Measurements from ENCODE around the gene BAHCC1. TPM values are rescaled to one million over a fixed set of nuclear protein-coding genes. Genes with fewer than 3 reads are reported as not detected.

BAHCC1 gene
- total and polyA plus RNA-seq, 9 of the 15 experiments (the other 6 are each of a cell fraction or from before 2014, with no cell fraction given) = 0.14 to 26.9 (median 5.0) TPM

DNA sequence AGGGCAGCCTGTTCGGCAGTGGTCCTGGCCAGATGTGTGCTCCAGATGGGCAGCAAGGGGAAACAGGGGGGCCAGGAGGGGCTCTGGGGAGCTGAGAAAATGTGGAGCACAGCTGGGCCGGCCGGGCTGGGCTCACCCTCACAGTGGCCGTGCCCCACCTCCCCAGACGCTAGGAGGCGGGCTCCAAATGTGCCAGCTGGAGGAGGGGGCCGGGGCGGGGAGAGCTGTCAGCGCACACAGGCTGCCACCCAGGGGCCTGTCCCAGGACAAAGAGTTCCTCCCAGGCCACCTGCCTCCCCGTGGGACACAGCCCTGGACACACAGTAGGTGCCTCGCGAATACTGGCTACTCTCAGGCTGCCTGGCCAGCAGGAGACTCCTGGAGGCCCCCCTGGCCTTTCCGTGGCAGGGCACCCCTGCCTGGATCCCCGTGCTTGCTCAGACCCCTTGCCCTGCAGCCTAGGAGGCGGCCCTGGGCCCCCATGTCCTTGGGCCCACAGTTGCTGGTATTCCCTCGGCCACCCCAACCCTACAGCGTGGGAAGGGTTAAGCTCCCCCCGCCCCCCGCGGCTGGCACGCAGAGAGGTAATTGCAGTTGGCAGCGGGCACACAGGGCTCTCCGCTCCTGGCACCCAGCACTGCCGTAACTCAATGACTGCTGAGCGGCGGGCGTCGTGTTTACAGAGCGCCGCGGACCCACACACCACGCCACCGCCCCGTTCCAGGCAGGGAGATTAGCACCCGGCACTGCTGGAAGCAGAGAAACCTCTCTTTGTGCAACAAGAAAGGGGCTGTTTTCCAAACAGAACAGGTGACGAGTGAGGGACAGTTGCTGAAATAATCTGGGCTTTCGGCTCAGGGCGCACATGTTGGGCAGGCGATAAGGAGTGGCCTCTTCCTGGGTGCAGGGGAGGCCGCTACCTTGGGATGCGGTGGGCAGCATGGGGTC, 32.2 kb downstream of the BAHCC1 start (continued):
- TF ChIP-seq, protein P1, sequence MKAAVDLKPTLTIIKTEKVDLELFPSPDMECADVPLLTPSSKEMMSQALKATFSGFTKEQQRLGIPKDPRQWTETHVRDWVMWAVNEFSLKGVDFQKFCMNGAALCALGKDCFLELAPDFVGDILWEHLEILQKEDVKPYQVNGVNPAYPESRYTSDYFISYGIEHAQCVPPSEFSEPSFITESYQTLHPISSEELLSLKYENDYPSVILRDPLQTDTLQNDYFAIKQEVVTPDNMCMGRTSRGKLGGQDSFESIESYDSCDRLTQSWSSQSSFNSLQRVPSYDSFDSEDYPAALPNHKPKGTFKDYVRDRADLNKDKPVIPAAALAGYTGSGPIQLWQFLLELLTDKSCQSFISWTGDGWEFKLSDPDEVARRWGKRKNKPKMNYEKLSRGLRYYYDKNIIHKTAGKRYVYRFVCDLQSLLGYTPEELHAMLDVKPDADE (conservative IDR thresholded peaks at IDR 0.05; ENCODE audit: control insufficient read depth, low read depth, low read length) = no peak
- TF ChIP-seq NFYB (IDR thresholded peaks at IDR 0.05; ENCODE audit: extremely low read depth, insufficient read length) (no peak), SNRNP70 (optimal IDR thresholded peaks at IDR 0.05; ENCODE audit: low read depth, low read length) (no peak)
- TF ChIP-seq, protein P2, sequence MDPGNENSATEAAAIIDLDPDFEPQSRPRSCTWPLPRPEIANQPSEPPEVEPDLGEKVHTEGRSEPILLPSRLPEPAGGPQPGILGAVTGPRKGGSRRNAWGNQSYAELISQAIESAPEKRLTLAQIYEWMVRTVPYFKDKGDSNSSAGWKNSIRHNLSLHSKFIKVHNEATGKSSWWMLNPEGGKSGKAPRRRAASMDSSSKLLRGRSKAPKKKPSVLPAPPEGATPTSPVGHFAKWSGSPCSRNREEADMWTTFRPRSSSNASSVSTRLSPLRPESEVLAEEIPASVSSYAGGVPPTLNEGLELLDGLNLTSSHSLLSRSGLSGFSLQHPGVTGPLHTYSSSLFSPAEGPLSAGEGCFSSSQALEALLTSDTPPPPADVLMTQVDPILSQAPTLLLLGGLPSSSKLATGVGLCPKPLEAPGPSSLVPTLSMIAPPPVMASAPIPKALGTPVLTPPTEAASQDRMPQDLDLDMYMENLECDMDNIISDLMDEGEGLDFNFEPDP (CRISPR knock-in tag; IDR thresholded peaks at IDR 0.05) = no peak

DNA sequence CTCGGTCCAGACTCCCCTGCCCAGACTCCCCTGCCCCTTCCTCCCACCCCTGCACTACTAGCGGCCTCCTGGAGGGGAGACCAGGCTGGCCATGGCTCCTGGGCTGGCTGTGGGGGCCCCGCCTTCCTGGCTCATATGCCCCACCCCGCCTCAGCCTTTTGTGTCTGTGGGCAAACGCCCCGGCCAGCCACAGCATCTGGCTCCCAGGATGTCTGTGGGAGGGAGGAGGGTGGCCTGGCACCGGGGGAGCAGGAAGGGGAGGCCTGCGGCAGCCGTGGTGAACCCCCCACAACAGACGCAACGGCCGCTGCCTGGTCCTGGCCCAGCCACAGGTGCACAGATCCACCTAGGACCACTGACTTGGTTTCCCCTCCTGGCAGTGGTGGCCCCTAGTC, 32.9 kb downstream of the BAHCC1 start:
- intact Hi-C loops (cut with micrococcal nuclease) = no loop called here
- no peak for ATAC-seq
- no peak overlapping the region for H2AFZ ChIP-seq (ENCODE audit: low read depth, low read length)

More for the DNA sequence above, 32.9 kb downstream of the BAHCC1 start:
- Histone ChIP-seq H3K27me3 (ENCODE audit: control insufficient read depth in 2 of 2, insufficient read depth in 2 of 2, low read length in 2 of 2) (no peaks in the 10 kb centered on the region), H3K79me2 (ENCODE audit: control insufficient read depth, insufficient read depth, low read length) (no peaks in the 10 kb centered on the region; the same call in 2 of the 3 replicates), H3K4me2 (ENCODE audit: insufficient read depth, low read length) (no peak overlapping the region), H3K27ac (ENCODE audit: extremely low read depth, low read depth, low read length) (no peak overlapping the region), H3K9ac (ENCODE audit: insufficient read depth in 1 of 2, low read depth in 2 of 2, low read length in 2 of 2) (no peak overlapping the region), H4K20me1 (replicated peaks; ENCODE audit: control insufficient read depth, insufficient read depth, low read length) (peaks cover 6% of the 10 kb centered on the region; the same call in 1 of the 2 replicates), H3K4me1 (replicated peaks in 1 of 2; ENCODE audit: control insufficient read depth in 2 of 2, insufficient read depth in 2 of 2, low read length in 2 of 2) (peaks cover 0 to 67% of the 10 kb centered on the region in 2 experiments; a peak in 3 of 5 replicates), H3K9me3 (replicated peaks; ENCODE audit: control insufficient read depth, insufficient read depth, low read depth, low read length) (peaks cover 11% of the 10 kb centered on the region), H3K4me3 (no peak overlapping the region), H3K9me1 (ENCODE audit: control insufficient read depth, insufficient read depth, low read length) (no peaks in the 10 kb centered on the region), H3K36me3 (ENCODE audit: control insufficient read depth, insufficient read depth, low read length) (no peaks in the 10 kb centered on the region)
- DNase-seq (ENCODE audit: extremely low read depth in 1 of 4, low spot score in 3 of 4) (no peak), FAIRE-seq (no peak)
- TF ChIP-seq, protein P3, sequence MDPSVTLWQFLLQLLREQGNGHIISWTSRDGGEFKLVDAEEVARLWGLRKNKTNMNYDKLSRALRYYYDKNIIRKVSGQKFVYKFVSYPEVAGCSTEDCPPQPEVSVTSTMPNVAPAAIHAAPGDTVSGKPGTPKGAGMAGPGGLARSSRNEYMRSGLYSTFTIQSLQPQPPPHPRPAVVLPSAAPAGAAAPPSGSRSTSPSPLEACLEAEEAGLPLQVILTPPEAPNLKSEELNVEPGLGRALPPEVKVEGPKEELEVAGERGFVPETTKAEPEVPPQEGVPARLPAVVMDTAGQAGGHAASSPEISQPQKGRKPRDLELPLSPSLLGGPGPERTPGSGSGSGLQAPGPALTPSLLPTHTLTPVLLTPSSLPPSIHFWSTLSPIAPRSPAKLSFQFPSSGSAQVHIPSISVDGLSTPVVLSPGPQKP (CRISPR knock-in tag; IDR thresholded peaks at IDR 0.05) = no peak
- TF ChIP-seq JUN (IDR thresholded peaks at IDR 0.05; ENCODE audit: borderline replicate concordance, low read depth, low read length) = no peak
- no peak for TF ChIP-seq JUN (CRISPR knock-in tag; IDR thresholded peaks at IDR 0.05; ENCODE audit: borderline replicate concordance)
- TF ChIP-seq BRCA1 (IDR thresholded peaks at IDR 0.05) = no peak
- no peak for TF ChIP-seq BRCA1 (CRISPR knock-in tag; IDR thresholded peaks at IDR 0.05)
- ChIA-PET CTCF (ENCODE audit: low intra/inter-chr PET ratio) (no interaction called here), POLR2A (no interaction called here)
- 68% methylated on average over 7 of the region's 12 CpGs for WGBS (ENCODE audit: insufficient coverage, low coverage, missing lambda C conversion rate)
- in situ Hi-C loops (cut with MboI) = no loop called here
- BruUV-seq (replicated peaks) = no TSS peak
